Measurements from ENCODE around the gene SDHAF2.

GRCh38 chr11:61380884-61381283 lies 49.0 kb upstream of the SDHAF2 start:
- no peak for TF ChIP-seq POLR2A (IDR thresholded peaks at IDR 0.05)
- TF ChIP-seq POLR2AphosphoS5 (IDR thresholded peaks at IDR 0.05), result no peak
